GM12878 (cell line): ENCODE measurements around the gene CEP170B. TPM values are rescaled to one million over a fixed set of nuclear protein-coding genes. Genes with fewer than 3 reads are reported as not detected.

Experiments used
- ATAC-seq: fragments of 200-7000 bp; cut with Tn5 transposase; 3 replicates; pipeline ENCODE4 v1.9.1; 2020; ENCODE audit warnings: mild to moderate bottlenecking, moderate library complexity
- BruUV-seq: library from RNA; stranded (reverse); fragments of 400-500 nt; replicated peaks from 2 replicates; lab custom pipeline; 2021; lab: Mats Ljungman, UMichigan
- CTCF ChIA-PET: fragments of 300-600 bp; sonication (Branson Sonifier 250); formaldehyde crosslinking; extraction: SDS; loops from one replicate; lab custom pipeline; 2021; ENCODE audit warnings: inconsistent platforms; lab: Yijun Ruan, JAX
- POLR2A ChIA-PET: fragments of 350-600 bp; formaldehyde crosslinking; extraction: SDS; loops from one replicate; lab custom pipeline; 2021; ENCODE audit warnings: inconsistent platforms; lab: Charles Lee
- RAD21 ChIA-PET: fragments of 300-600 bp; sonication (Branson Sonifier 250); formaldehyde crosslinking; loops from one replicate; lab custom pipeline; 2023; ENCODE audit warnings: antibody characterized with exemption; ENCODE audit not compliant: unreplicated experiment; lab: Charles Lee
- SMC1A ChIA-PET: fragments of 300-600 bp; sonication (Branson Sonifier 250); formaldehyde crosslinking; loops from one replicate; lab custom pipeline; 2023; ENCODE audit not compliant: unreplicated experiment, uncharacterized antibody; lab: Charles Lee
- DNase-seq: peaks from one replicate; pipeline ENCODE4 v3.0.0-alpha.2; 2011; ENCODE audit warnings: low read depth, low spot score
- FAIRE-seq: peaks from 3 replicates; lab custom pipeline; 2011; peaks lifted over from hg19 to GRCh38; lab: Jason Lieb, UNC
- H2AFZ ChIP-seq: 2 replicates; pipeline ENCODE4 v1.6.0; 2011; ENCODE audit warnings: low read depth, low read length, control low read depth; ENCODE audit not compliant: control insufficient read depth
- H3K27ac ChIP-seq: 2 replicates; pipeline ENCODE4 v1.5.1; 2011; ENCODE audit warnings: control low read depth; ENCODE audit not compliant: control insufficient read depth, insufficient read depth
- H3K27me3 ChIP-seq, 2 experiments: replicated peaks in 1 of 2; 2 replicates each; pipeline versions ENCODE4 v1.6.0 to v1.6.1; 2011; ENCODE audit warnings: low read length in 1 of 2; ENCODE audit not compliant: control insufficient read depth in 2 of 2, insufficient read depth in 2 of 2
- H3K36me3 ChIP-seq, 2 experiments: 2 replicates each; pipeline ENCODE4 v1.5.1; 2011; ENCODE audit warnings: low read length in 1 of 2; ENCODE audit not compliant: control insufficient read depth in 2 of 2, insufficient read depth in 2 of 2
- H3K4me1 ChIP-seq: 2 replicates; pipeline ENCODE4 v1.6.1; 2011; ENCODE audit warnings: mild to moderate bottlenecking, low read length, moderate library complexity, mixed read lengths; ENCODE audit not compliant: control insufficient read depth, insufficient read depth
- H3K4me2 ChIP-seq: 2 replicates; pipeline ENCODE4 v1.6.0; 2011; ENCODE audit warnings: control low read depth; ENCODE audit not compliant: control insufficient read depth, insufficient read depth
- H3K4me3 ChIP-seq: fragments of 200-600 bp; sonication (generic); 2 replicates; pipeline ENCODE4 v1.5.1; 2016
- H3K79me2 ChIP-seq: 2 replicates; pipeline ENCODE4 v1.6.0; 2011; ENCODE audit warnings: low read length; ENCODE audit not compliant: control insufficient read depth, insufficient read depth
- H3K9ac ChIP-seq: 2 replicates; pipeline ENCODE4 v1.8.0; 2011; ENCODE audit warnings: low read length, control low read depth, mixed read lengths; ENCODE audit not compliant: control insufficient read depth, insufficient read depth
- H3K9me3 ChIP-seq: replicated peaks from 3 replicates; pipeline ENCODE4 v1.5.1; 2011; ENCODE audit warnings: mild to moderate bottlenecking, low read length; ENCODE audit not compliant: control insufficient read depth, insufficient read depth
- H4K20me1 ChIP-seq: 2 replicates; pipeline ENCODE4 v1.6.0; 2011; ENCODE audit not compliant: control insufficient read depth, insufficient read depth
- CBX3 ChIP-seq: fragments of 200-600 bp; sonication (generic); IDR thresholded peaks from 2 replicates; pipeline ENCODE4 v1.6.1; 2016; ENCODE audit warnings: low read depth, borderline replicate concordance
- CEBPZ ChIP-seq: fragments of 150-350 bp; IDR thresholded peaks from 2 replicates; pipeline ENCODE4 v1.6.1; 2016; ENCODE audit warnings: low read depth, low read length
- IKZF1 ChIP-seq: fragments of 450-650 bp; conservative IDR thresholded peaks from 2 replicates; pipeline ENCODE4 v1.6.1; 2017; ENCODE audit warnings: antibody characterized with exemption, mild to moderate bottlenecking
- SMAD1 ChIP-seq: fragments of 450-650 bp; IDR thresholded peaks from 2 replicates; pipeline ENCODE4 v1.6.1; 2018; ENCODE audit warnings: mild to moderate bottlenecking, low read depth; ENCODE audit not compliant: partially characterized antibody
- USF2 ChIP-seq: IDR thresholded peaks from 2 replicates; pipeline ENCODE4 v1.6.1; 2011; ENCODE audit warnings: low read depth, low read length, improper control_type of control experiment, borderline replicate concordance
- ZNF274 ChIP-seq: IDR thresholded peaks from one replicate; pipeline ENCODE4 v1.8.0; 2011; ENCODE audit not compliant: insufficient read length, insufficient read depth
- WGBS: methylation state at CpG from one replicate; pipeline ENCODE4 v1.1.6; 2016; ENCODE audit warnings: low lambda C conversion rate; ENCODE audit not compliant: insufficient replicate concordance, insufficient coverage; ENCODE audit errors: missing lambda C conversion rate; 5-methylcytosine and 5-hydroxymethylcytosine counted together
- in situ Hi-C: fragments of 300-500 bp; cut with MboI; formaldehyde crosslinking; loops from 9 replicates; pipeline ENCODE4 v1.14.3; 2018; ENCODE audit warnings: mixed read lengths
- intact Hi-C: fragments of 100-400 bp; cut with micrococcal nuclease; formaldehyde crosslinking; loops from one replicate; pipeline ENCODE4 v1.14.2; 2022; ENCODE audit not compliant: unreplicated experiment
- polyA plus RNA-seq, 11 experiments: library from polyadenylated mRNA; depleted of rRNA in 4 of 11; unstranded in 6 of 11; stranded (reverse) in 5 of 11; fragments of >200 nt; fragmentation: Nextera tagmentation in 4 of 11; fragmentation: Illumina TruSeq in 1 of 11; extraction: Ambion mirVana in 4 of 11; extraction: Trizol in 1 of 11; gene quantifications; 1 replicate in 1 of 11; 2 replicates in 10 of 11; pipeline versions ENCODE4 v1.2.1 to v1.2.3, GENCODE V29; 2011 to 2016; ENCODE audit warnings: inconsistent platforms in 2 of 11, missing spikeins in 2 of 11, low read depth in 1 of 11
- total RNA-seq, 4 experiments: library from RNA; depleted of rRNA in 3 of 4; stranded (reverse); fragments of >200 nt in 3 of 4; fragmentation: Illumina TruSeq in 1 of 4; extraction: Trizol in 1 of 4; gene quantifications; 2 replicates each; pipeline versions ENCODE4 v1.2.1 to v1.2.3, GENCODE V29; 2013 to 2021
- TF ChIP-seq, protein P1 (sequence below), 3 experiments: IDR thresholded peaks in 2 of 3; conservative IDR thresholded peaks in 1 of 3; 2 replicates each; pipeline ENCODE4 v1.5.1; 2011; ENCODE audit warnings: low read depth in 3 of 3, low read length in 3 of 3, mild to moderate bottlenecking in 3 of 3, control low read depth in 2 of 3, moderate library complexity in 2 of 3, inconsistent platforms in 1 of 3, mixed read lengths in 1 of 3; ENCODE audit not compliant: control insufficient read depth in 2 of 3, insufficient read depth in 1 of 3; ENCODE audit errors: extremely low read depth in 1 of 3

The CEP170B gene
- total and polyA plus RNA-seq, 10 of the 15 experiments (the other 5 are each of a cell fraction or from before 2014, with no cell fraction given) = 0.01 to 0.44 (median 0.05) TPM; not detected in 4

DNA sequence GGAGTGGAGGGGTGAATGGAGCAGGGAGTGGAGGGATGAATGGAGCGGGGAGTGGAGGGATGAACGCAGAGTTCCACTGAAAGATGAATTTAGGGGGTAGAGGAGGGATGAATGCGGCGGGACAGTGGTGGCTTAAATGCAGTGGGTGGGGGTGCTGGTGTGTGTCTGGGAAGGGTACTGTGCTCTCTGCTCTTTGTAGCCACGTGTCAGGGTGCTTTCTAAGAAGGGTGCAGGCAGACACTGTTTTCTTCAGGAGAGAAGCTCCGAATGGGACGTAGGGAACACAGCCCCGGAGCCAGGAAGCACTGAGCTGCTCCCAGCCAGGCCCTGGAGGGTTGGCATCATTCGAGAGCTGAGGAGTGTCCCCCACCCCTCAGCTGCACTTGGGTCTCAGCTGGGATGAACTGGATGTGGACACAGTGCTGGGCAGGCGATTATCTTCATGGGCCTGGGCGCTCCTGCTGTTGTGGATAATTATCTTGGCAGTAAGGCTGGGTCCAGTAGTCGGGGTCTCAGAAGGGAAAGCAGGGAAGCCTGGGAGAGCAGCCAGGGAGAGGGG lies 9.5 kb upstream of the CEP170B start:
- no peaks in the 10 kb centered on the region for H3K9me3 ChIP-seq
- ChIA-PET RAD21 (no interaction called here), POLR2A (no interaction called here), SMC1A (no interaction called here), CTCF (no interaction called here)
- no peak for ATAC-seq
- in situ Hi-C loops = no loop called here
- no peak overlapping the region for H3K4me3 ChIP-seq
- 35% methylated on average over 12 of the region's 12 CpGs for WGBS
- no peak for DNase-seq
- H3K4me2 ChIP-seq = no peak overlapping the region
- BruUV-seq = no TSS peak
- FAIRE-seq = no peak
- no peaks in the 10 kb centered on the region for H3K4me1 ChIP-seq
- H3K9ac ChIP-seq = no peak overlapping the region
- H3K79me2 ChIP-seq = no peaks in the 10 kb centered on the region
- H3K27me3 ChIP-seq = peaks cover 0 to 1% of the 10 kb centered on the region in 2 experiments; a peak in 1 of 4 replicates
- H3K27ac ChIP-seq = no peak overlapping the region
- no peak overlapping the region for H2AFZ ChIP-seq
- TF ChIP-seq IKZF1 (no peak), USF2 (no peak)
- intact Hi-C loops = no loop called here
- no peaks in the 10 kb centered on the region for H3K36me3 ChIP-seq
- no peaks in the 10 kb centered on the region for H4K20me1 ChIP-seq

- RAD21 ChIA-PET = no interaction called here
- no TSS peak for BruUV-seq
- FAIRE-seq (no peak), DNase-seq (no peak), ATAC-seq (no peak)
- H3K4me3 ChIP-seq = no peak overlapping the region
- in situ Hi-C loops = no loop called here
- SMC1A ChIA-PET = no interaction called here
- no peak overlapping the region for H3K9ac ChIP-seq
- H3K4me2 ChIP-seq = no peak overlapping the region
- H3K9me3 ChIP-seq = no peaks in the 10 kb centered on the region
- no peaks in the 10 kb centered on the region for H3K79me2 ChIP-seq
- intact Hi-C loops = no loop called here
- 45% methylated on average over 20 of the region's 21 CpGs for WGBS
- no peaks in the 10 kb centered on the region for H3K36me3 ChIP-seq
- no peaks in the 10 kb centered on the region for H3K4me1 ChIP-seq
- CTCF ChIA-PET = no interaction called here
- no peak overlapping the region for H3K27ac ChIP-seq
- no peaks in the 10 kb centered on the region for H4K20me1 ChIP-seq
- POLR2A ChIA-PET = interaction anchor here (0.5 kb wide), 1 partner anchor 25 kb away, joined by 4 read pairs; no protein-coding TSS in a partner anchor
- no peak overlapping the region for H2AFZ ChIP-seq
- peaks cover 0 to 1% of the 10 kb centered on the region in 2 experiments; a peak in 1 of 4 replicates for H3K27me3 ChIP-seq
- TF ChIP-seq, protein P1, sequence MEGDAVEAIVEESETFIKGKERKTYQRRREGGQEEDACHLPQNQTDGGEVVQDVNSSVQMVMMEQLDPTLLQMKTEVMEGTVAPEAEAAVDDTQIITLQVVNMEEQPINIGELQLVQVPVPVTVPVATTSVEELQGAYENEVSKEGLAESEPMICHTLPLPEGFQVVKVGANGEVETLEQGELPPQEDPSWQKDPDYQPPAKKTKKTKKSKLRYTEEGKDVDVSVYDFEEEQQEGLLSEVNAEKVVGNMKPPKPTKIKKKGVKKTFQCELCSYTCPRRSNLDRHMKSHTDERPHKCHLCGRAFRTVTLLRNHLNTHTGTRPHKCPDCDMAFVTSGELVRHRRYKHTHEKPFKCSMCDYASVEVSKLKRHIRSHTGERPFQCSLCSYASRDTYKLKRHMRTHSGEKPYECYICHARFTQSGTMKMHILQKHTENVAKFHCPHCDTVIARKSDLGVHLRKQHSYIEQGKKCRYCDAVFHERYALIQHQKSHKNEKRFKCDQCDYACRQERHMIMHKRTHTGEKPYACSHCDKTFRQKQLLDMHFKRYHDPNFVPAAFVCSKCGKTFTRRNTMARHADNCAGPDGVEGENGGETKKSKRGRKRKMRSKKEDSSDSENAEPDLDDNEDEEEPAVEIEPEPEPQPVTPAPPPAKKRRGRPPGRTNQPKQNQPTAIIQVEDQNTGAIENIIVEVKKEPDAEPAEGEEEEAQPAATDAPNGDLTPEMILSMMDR (IDR thresholded peaks at IDR 0.05 in 2 of 3, conservative IDR thresholded peaks at IDR 0.05 in 1 of 3; ENCODE audit: control insufficient read depth in 2 of 3, extremely low read depth in 1 of 3, insufficient read depth in 1 of 3, low read depth in 3 of 3, low read length in 3 of 3) = no peak
- TF ChIP-seq CEBPZ (no peak), ZNF274 (no peak), CBX3 (no peak), SMAD1 (no peak)
Observed at GRCh38 chr14:104856157-104856868, 8.8 kb upstream of the CEP170B start.
